SU-DHL-6 (cell line): ENCODE results near the gene TNP2.

Experiments used
- CTCF ChIP-seq: fragments of 200-600 bp; sonication (generic); IDR thresholded peaks from one replicate; pipeline ENCODE4 v1.5.1; 2017; ENCODE audit warnings: antibody characterized with exemption, mild to moderate bottlenecking, low read length, moderate library complexity; ENCODE audit not compliant: insufficient read depth, poor library complexity, severe bottlenecking
- EZH2phosphoT487 ChIP-seq: fragments of 200-600 bp; sonication (generic), shearing (Covaris generic); conservative IDR thresholded peaks from 2 replicates; pipeline ENCODE4 v1.6.1; 2018; ENCODE audit warnings: mild to moderate bottlenecking, antibody characterized with exemption, low read length, moderate library complexity, mixed read lengths

- no peak for TF ChIP-seq CTCF
- no peak for TF ChIP-seq EZH2phosphoT487
Observed at GRCh38 chr16:11236461-11237254, 32.5 kb downstream of the TNP2 start.
